HG02623 (cell line): ENCODE measurements around the gene SLC17A2.

ENCODE experiments used
- ATAC-seq: cut with Tn5 transposase; IDR thresholded peaks from one replicate; pipeline ENCODE4 v1.9.1; 2021; ENCODE audit warnings: moderate library complexity; ENCODE audit not compliant: unreplicated experiment

Gene SLC17A2

GRCh38 chr6:25888626-25889025, 41.9 kb downstream of the SLC17A2 start:
- no peak for ATAC-seq

GRCh38 chr6:25886066-25886465, 44.4 kb downstream of the SLC17A2 start:
- ATAC-seq: no peak

GRCh38 chr6:25883991-25884390, 46.5 kb downstream of the SLC17A2 start:
- no peak for ATAC-seq

GRCh38 chr6:25883536-25883935, 47.0 kb downstream of the SLC17A2 start:
- no peak for ATAC-seq

- ATAC-seq: no peak
These were observed 48.4 kb downstream of the SLC17A2 start for GRCh38 chr6:25882051-25882496.

GRCh38 chr6:25880601-25881000, 49.9 kb downstream of the SLC17A2 start:
- no peak for ATAC-seq

- ATAC-seq: no peak
These were observed 51.7 kb downstream of the SLC17A2 start for GRCh38 chr6:25878721-25879322.

GRCh38 chr6:25875926-25876602, 54.4 kb downstream of the SLC17A2 start:
- no peak for ATAC-seq

GRCh38 chr6:25875563-25875905, 55.0 kb downstream of the SLC17A2 start:
- ATAC-seq: no peak

GRCh38 chr6:25874822-25875562, 55.5 kb downstream of the SLC17A2 start:
- ATAC-seq: no peak

GRCh38 chr6:25874118-25874517, 56.4 kb downstream of the SLC17A2 start, which contains the start of gene SLC17A3:
TSS of gene SLC17A3 (minus strand) at chr6:25874243. CDS start at chr6:25868387, 5,856 bp downstream.
- ATAC-seq: no peak

GRCh38 chr6:25872814-25873213, 57.7 kb downstream of the SLC17A2 start:
- ATAC-seq: no peak

GRCh38 chr6:25869840-25870239, 60.7 kb downstream of the SLC17A2 start:
- no peak for ATAC-seq

GRCh38 chr6:25868436-25869183, 61.9 kb downstream of the SLC17A2 start:
- ATAC-seq: no peak

GRCh38 chr6:25866011-25866410, 64.5 kb downstream of the SLC17A2 start:
- no peak for ATAC-seq

GRCh38 chr6:25863360-25863759, 67.1 kb downstream of the SLC17A2 start:
- ATAC-seq: no peak
